Neutrophil (primary cell): ENCODE measurements around the gene MYO18A.
A peak's percentile ranks its signal among the peaks of the same experiment; 100 is the strongest.

Experiments
- H3K27ac ChIP-seq: fragments of 200-600 bp; sonication (generic); 2 replicates; pipeline ENCODE4 v1.5.1; 2016; ENCODE audit warnings: mild to moderate bottlenecking, moderate library complexity
- H3K27me3 ChIP-seq: fragments of 200-600 bp; sonication (generic); 2 replicates; pipeline ENCODE4 v1.6.0; 2016; ENCODE audit warnings: mild to moderate bottlenecking
- H3K36me3 ChIP-seq: fragments of 200-600 bp; sonication (generic); 2 replicates; pipeline ENCODE4 v1.5.1; 2017
- H3K4me1 ChIP-seq, 2 experiments: fragments of 200-600 bp in 1 of 2; sonication (generic) in 1 of 2; 1 replicate in 1 of 2; 2 replicates in 1 of 2; pipeline versions ENCODE4 v1.5.1 to v1.6.1; 2013 to 2016; ENCODE audit warnings: low read depth in 1 of 2, low read length in 1 of 2, mild to moderate bottlenecking in 1 of 2, moderate library complexity in 1 of 2; ENCODE audit not compliant: control insufficient read depth in 1 of 2, insufficient read depth in 1 of 2
- H3K4me3 ChIP-seq, 2 experiments: fragments of 200-600 bp in 1 of 2; sonication (generic) in 1 of 2; 1 replicate in 1 of 2; 2 replicates in 1 of 2; pipeline ENCODE4 v1.5.1; 2013 to 2016; ENCODE audit warnings: low read depth in 1 of 2, low read length in 1 of 2, mild to moderate bottlenecking in 1 of 2, moderate library complexity in 1 of 2
- H3K9me3 ChIP-seq: fragments of 200-600 bp; sonication (generic); 2 replicates; pipeline ENCODE4 v1.5.1; 2016
- CTCF ChIP-seq: fragments of 200-600 bp; sonication (generic); IDR thresholded peaks from 2 replicates; pipeline ENCODE4 v1.5.1; 2016; ENCODE audit warnings: antibody characterized with exemption

MYO18A gene

DNA sequence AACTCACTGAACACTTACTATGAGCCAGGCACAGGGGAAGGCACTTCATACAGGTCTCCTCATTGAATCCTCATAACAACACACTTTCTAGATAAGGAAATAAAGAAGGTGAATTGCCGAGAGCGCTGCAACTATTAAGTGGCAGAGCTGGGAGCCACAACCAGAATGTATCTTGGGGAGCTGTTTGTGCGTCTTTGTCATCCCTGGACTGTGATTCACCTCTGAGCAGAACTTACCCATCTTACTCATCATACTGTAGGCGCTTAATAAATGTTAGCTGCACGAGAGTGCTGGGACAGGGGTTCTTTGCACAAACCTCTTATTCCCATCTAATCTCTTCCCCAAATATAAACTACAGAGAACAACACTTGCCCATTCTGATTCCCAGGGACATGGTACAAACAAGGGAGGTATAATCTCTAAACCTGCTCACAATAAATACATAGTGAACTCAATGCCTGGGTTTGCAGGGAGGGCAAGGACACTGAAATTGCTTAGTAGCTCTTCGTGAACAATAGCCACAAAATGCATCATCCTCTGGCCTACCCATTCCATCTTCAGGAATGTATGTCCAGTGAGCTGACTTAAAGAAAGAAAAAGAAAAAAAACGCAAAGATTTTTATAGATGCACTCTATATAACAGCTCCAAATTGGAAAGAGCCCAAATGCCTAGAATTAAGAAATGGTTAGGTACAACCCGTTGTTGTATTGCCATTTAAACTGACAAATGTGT lies 43.0 kb downstream of the MYO18A start:
- no peak for TF ChIP-seq CTCF
- Histone ChIP-seq H3K27me3 (no peaks in the 10 kb centered on the region), H3K27ac (no peak overlapping the region), H3K4me1 (peaks cover 49 to 52% of the 10 kb centered on the region in 2 experiments), H3K36me3 (peaks cover 21% of the 10 kb centered on the region), H3K9me3 (no peaks in the 10 kb centered on the region), H3K4me3 (no peak overlapping the region)

DNA sequence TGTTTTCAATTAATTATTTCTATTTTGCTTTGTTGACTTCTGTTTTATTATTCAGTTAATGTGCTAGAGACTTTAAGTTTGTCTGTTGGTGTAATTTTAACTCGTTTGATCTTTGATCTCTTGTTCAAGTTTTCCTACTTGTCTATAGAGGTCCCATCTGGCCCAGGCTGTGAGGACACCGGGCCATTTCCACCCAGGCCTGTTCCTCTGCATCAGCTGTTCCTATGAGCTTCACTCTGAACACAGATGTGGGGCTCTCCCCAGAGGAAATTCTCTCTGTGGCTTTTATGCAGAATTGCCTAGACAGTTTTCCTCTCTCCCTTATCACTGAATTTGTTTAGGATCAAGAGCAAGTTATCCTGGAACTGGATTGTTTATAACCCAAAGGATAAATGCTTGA lies 44.7 kb downstream of the MYO18A start:
- Histone ChIP-seq H3K4me3 (no peak overlapping the region), H3K27ac (no peak overlapping the region), H3K36me3 (peaks cover 21% of the 10 kb centered on the region), H3K9me3 (no peaks in the 10 kb centered on the region), H3K27me3 (no peaks in the 10 kb centered on the region), H3K4me1 (peaks cover 43 to 44% of the 10 kb centered on the region in 2 experiments)
- TF ChIP-seq CTCF = no peak

DNA sequence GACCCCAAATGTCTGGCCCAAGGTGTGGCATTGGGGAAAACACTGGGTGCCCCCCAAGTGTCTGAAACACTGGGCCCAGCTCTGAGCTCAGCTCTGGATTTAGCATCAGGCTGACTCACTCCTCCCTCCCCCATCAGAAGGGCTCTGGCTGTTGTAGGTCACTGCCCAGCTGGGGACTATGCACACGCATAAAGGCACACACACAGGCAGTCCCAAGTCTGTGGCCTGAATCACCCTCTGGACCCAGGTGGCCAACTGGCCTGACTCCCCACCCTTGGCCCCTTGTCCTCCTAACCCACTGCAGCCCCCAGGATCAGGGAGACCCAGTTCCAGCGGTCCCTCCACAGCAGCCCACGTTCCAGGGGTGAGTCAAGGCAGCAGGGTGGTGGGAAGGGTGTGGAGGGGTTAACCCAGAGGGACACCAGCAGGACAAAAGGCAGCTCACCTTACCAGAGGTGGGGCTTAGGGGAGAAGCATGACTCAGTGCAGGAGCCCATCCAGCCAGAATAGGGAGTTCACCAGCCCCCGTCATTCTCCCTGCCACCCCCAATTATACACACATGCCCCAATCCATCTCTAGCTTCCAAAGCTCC lies 47.0 kb downstream of the MYO18A start:
- Histone ChIP-seq H3K4me1 (peaks cover 21 to 24% of the 10 kb centered on the region in 2 experiments), H3K27me3 (no peaks in the 10 kb centered on the region), H3K27ac (no peak overlapping the region), H3K36me3 (peaks cover 38% of the 10 kb centered on the region), H3K9me3 (no peaks in the 10 kb centered on the region), H3K4me3 (no peak overlapping the region)
- no peak for TF ChIP-seq CTCF

DNA sequence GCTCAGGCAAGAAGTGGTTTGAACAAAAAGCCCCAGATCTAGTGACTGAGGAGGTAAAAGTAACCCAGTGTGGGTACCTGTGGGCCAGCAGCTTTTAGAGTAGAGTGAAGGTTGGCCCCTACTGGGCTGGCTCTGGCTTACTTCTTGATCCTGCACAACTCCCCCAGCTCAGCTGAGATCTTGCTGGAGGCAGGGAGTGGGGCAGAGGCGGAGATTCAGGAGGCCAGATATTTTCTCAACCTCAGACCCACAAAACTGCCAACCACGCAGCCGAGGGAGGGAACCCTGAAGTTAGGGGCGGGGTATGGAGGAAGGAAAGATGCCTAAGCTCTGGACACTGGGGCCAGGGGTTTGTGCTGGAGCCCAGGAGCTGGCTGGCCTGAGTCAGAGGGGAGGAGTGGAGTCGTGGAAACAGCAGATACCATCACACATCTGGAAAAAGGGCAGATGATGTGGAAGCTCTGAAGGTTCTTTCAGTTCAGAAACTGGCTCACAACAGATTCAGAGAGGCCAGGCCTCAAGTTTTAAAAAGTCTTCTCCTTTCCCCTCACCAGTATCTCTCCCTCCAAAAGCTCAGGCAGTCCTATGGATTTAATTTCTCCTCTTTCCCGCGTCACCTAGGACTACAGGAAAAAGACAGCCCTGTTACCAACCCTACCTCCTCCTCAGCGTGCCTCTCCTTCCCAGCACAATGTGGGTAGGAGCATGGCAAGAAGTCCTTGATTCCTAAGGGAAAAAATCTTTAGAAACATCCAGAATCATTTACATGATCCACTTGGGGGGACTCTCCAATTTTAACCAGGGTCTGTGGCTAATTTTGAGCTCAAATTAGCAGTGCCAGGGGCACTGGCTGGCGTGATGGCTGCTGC lies 48.1 kb downstream of the MYO18A start:
- peaks cover 49% of the 10 kb centered on the region for H3K36me3 ChIP-seq
- peak overlapping the region; percentile 12 for H3K27ac ChIP-seq
- peaks cover 18 to 19% of the 10 kb centered on the region in 2 experiments for H3K4me1 ChIP-seq
- no peaks in the 10 kb centered on the region for H3K27me3 ChIP-seq
- H3K4me3 ChIP-seq = no peak overlapping the region
- no peaks in the 10 kb centered on the region for H3K9me3 ChIP-seq
- no peak for TF ChIP-seq CTCF

DNA sequence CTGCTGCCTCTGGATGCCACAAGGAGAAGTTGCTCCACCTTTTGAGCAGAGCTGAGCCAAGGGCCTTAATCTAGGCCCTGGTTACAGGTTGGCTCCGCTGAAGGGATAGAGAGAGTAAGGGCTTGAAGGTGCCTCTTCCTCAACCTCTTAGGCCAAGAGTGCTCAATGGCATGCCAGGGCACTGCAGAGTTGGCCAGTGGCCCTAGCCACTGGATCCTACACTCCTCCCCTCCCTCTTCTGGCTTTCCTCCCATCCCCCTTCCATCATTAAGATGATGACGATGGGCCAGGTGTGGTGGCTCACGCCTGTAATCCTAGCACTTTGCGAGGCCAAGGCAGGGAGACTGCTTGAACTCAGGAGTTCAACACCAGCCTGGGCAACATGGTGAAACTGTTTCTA lies 50.5 kb downstream of the MYO18A start:
- no peaks in the 10 kb centered on the region for H3K9me3 ChIP-seq
- peaks cover 43% of the 10 kb centered on the region for H3K36me3 ChIP-seq
- peaks cover 33 to 34% of the 10 kb centered on the region in 2 experiments for H3K4me1 ChIP-seq
- H3K4me3 ChIP-seq = no peak overlapping the region
- no peak for TF ChIP-seq CTCF
- peak overlapping the region; percentile 11 for H3K27ac ChIP-seq
- no peaks in the 10 kb centered on the region for H3K27me3 ChIP-seq
